Liver (tissue), 9 donors: ENCODE results near the gene COL19A1. TPM values are rescaled to one million over a fixed set of nuclear protein-coding genes. Genes with fewer than 3 reads are reported as not detected.

Source experiments
- DNase-seq: peaks from one replicate; pipeline ENCODE4 v3.0.0-alpha.2; 2017; ENCODE audit warnings: low spot score
- H3K27ac ChIP-seq, 2 donors: one replicate each; pipeline ENCODE4 v1.7.0; 2013; ENCODE audit warnings: inconsistent platforms in 2 of 2, low read length in 2 of 2, control low read depth in 1 of 2, low read depth in 1 of 2, mild to moderate bottlenecking in 1 of 2
- H3K27me3 ChIP-seq, 4 donors: one replicate each; pipeline versions ENCODE4 v1.6.1 to v1.7.0; 2013; ENCODE audit warnings: low read length in 3 of 4, inconsistent platforms in 1 of 4, mild to moderate bottlenecking in 1 of 4, moderate library complexity in 1 of 4; ENCODE audit not compliant: control insufficient read depth in 4 of 4, insufficient read depth in 4 of 4
- H3K36me3 ChIP-seq, 4 donors: one replicate each; pipeline versions ENCODE4 v1.6.1 to v1.7.0; 2013; ENCODE audit warnings: low read length in 3 of 4, mild to moderate bottlenecking in 3 of 4, low read depth in 1 of 4, moderate library complexity in 1 of 4; ENCODE audit not compliant: control insufficient read depth in 4 of 4, insufficient read depth in 3 of 4
- H3K4me1 ChIP-seq, 4 donors: one replicate each; pipeline versions ENCODE4 v1.6.1 to v1.7.0; 2013; ENCODE audit warnings: low read length in 3 of 4, mild to moderate bottlenecking in 3 of 4, moderate library complexity in 1 of 4; ENCODE audit not compliant: control insufficient read depth in 4 of 4, insufficient read depth in 4 of 4
- H3K4me3 ChIP-seq, 3 donors: one replicate each; pipeline versions ENCODE4 v1.6.1 to v1.7.0; 2013; ENCODE audit warnings: low read length in 3 of 3, control low read depth in 1 of 3, low read depth in 1 of 3, mild to moderate bottlenecking in 1 of 3
- H3K9ac ChIP-seq, 2 donors: one replicate each; pipeline ENCODE4 v1.7.0; 2013; ENCODE audit warnings: low read length in 2 of 2, mild to moderate bottlenecking in 2 of 2, moderate library complexity in 2 of 2, control low read depth in 1 of 2, low read depth in 1 of 2
- H3K9me3 ChIP-seq, 4 donors: one replicate each; pipeline versions ENCODE4 v1.6.1 to v1.7.0; 2013; ENCODE audit warnings: low read length in 3 of 4; ENCODE audit not compliant: control insufficient read depth in 4 of 4
- ATF3 ChIP-seq: IDR thresholded peaks from 2 replicates; pipeline ENCODE4 v1.6.1; 2016; ENCODE audit warnings: antibody characterized with exemption
- CTCF ChIP-seq: fragments of 150-350 bp; IDR thresholded peaks from 2 replicates; pipeline ENCODE4 v1.5.1; 2017; ENCODE audit warnings: improper control_type of control experiment, low read depth, low read length; ENCODE audit not compliant: missing input control
- EGR1 ChIP-seq, 2 donors: IDR thresholded peaks; 2 replicates each; pipeline ENCODE4 v1.6.1; 2016 to 2018; ENCODE audit warnings: antibody characterized with exemption in 2 of 2, low read depth in 2 of 2
- FOXA1 ChIP-seq: IDR thresholded peaks from 2 replicates; pipeline ENCODE4 v1.6.1; 2016; ENCODE audit warnings: antibody characterized with exemption
- FOXA2 ChIP-seq: IDR thresholded peaks from 2 replicates; pipeline ENCODE4 v1.6.1; 2016; ENCODE audit warnings: antibody characterized with exemption
- GABPA ChIP-seq, 2 donors: IDR thresholded peaks in 1 of 2; conservative IDR thresholded peaks in 1 of 2; 2 replicates each; pipeline ENCODE4 v1.6.1; 2016; ENCODE audit warnings: antibody characterized with exemption in 2 of 2, mild to moderate bottlenecking in 1 of 2, moderate library complexity in 1 of 2
- HNF4A ChIP-seq, 2 donors: conservative IDR thresholded peaks; 2 replicates each; pipeline ENCODE4 v1.6.1; 2016; ENCODE audit warnings: antibody characterized with exemption in 2 of 2, mild to moderate bottlenecking in 2 of 2
- HNF4G ChIP-seq: IDR thresholded peaks from 2 replicates; pipeline ENCODE4 v1.6.1; 2016; ENCODE audit warnings: antibody characterized with exemption
- JUND ChIP-seq, 2 donors: IDR thresholded peaks; 2 replicates each; pipeline ENCODE4 v1.6.1; 2016; ENCODE audit warnings: antibody characterized with exemption in 2 of 2
- NR2F2 ChIP-seq: IDR thresholded peaks from 2 replicates; pipeline ENCODE4 v1.6.1; 2016; ENCODE audit warnings: antibody characterized with exemption
- RAD21 ChIP-seq, 2 donors: IDR thresholded peaks; 2 replicates each; pipeline ENCODE4 v1.6.1; 2016; ENCODE audit warnings: antibody characterized with exemption in 2 of 2, mild to moderate bottlenecking in 2 of 2
- REST ChIP-seq: IDR thresholded peaks from 2 replicates; pipeline ENCODE4 v1.6.1; 2016; ENCODE audit warnings: antibody characterized with exemption, mild to moderate bottlenecking
- RXRA ChIP-seq, 2 donors: IDR thresholded peaks; 2 replicates each; pipeline ENCODE4 v1.6.1; 2017 to 2018; ENCODE audit warnings: antibody characterized with exemption in 2 of 2, mild to moderate bottlenecking in 1 of 2
- SP1 ChIP-seq: IDR thresholded peaks from 2 replicates; pipeline ENCODE4 v1.6.1; 2018; ENCODE audit warnings: antibody characterized with exemption, mild to moderate bottlenecking
- TAF1 ChIP-seq: conservative IDR thresholded peaks from 2 replicates; pipeline ENCODE4 v1.6.1; 2016; ENCODE audit warnings: antibody characterized with exemption, mild to moderate bottlenecking
- YY1 ChIP-seq: IDR thresholded peaks from 2 replicates; pipeline ENCODE4 v1.6.1; 2016; ENCODE audit warnings: antibody characterized with exemption, mild to moderate bottlenecking
- ZBTB33 ChIP-seq: IDR thresholded peaks from 2 replicates; pipeline ENCODE4 v1.6.1; 2016; ENCODE audit warnings: antibody characterized with exemption
- WGBS: extraction: QIAGEN DNeasy Blood & Tissue Kit; methylation state at CpG from one replicate; pipeline ENCODE4 v1.1.7; 2013; 5-methylcytosine and 5-hydroxymethylcytosine counted together
- polyA plus RNA-seq, 2 donors: library from polyadenylated mRNA; stranded (reverse) in 1 of 2; unstranded in 1 of 2; fragments of 200-250 nt in 1 of 2; fragments of >200 nt in 1 of 2; fragmentation: Nextera tagmentation in 1 of 2; extraction: Ambion mirVana in 1 of 2; gene quantifications; one replicate each; pipeline versions ENCODE4 v1.2.1 to v1.2.3, GENCODE V29; 2013 to 2015
- total RNA-seq, 2 donors: library from RNA; depleted of rRNA; stranded (reverse); fragments of >200 nt; gene quantifications; one replicate each; pipeline ENCODE4 v1.2.3, GENCODE V29; 2014
- TF ChIP-seq, protein P1 (sequence below): IDR thresholded peaks from 2 replicates; pipeline ENCODE4 v1.6.1; 2016; ENCODE audit warnings: antibody characterized with exemption
- donor health status: healthy.
- donor health status: healthy.
- donor health status: healthy.
- donor health status: healthy.
- donor health status: healthy.

Gene COL19A1
- total and polyA plus RNA-seq, 4 donors: 0.25 to 0.51 TPM; not detected in 2

DNA sequence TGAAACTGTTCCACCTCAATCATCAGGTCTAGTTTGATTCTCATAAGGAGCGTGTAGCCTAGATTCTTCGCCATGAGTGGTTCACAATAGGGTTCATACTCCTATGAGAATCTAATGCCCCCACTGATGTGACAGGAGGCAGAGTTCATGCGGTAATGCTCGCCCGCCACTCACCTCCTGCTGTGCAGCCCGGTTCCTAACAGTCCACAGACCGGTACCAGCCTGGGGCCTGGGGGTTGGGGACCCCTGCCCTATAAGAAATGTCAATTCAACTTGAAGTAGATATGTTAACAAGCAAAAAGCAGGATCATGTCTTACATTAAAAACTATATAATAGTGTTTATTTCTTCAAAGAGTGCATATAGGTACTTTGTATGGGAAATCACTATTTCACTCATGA lies 216.5 kb downstream of the COL19A1 start:
- 79% methylated on average over 6 of the region's 7 CpGs for WGBS
- Histone ChIP-seq H3K27me3 (no peaks in the 10 kb centered on the region), H3K27ac (no peak overlapping the region)

More for the DNA sequence above, 216.5 kb downstream of the COL19A1 start:
- TF ChIP-seq RXRA (IDR thresholded peaks at IDR 0.05): no peak
- TF ChIP-seq JUND (IDR thresholded peaks at IDR 0.05): no peak
- no peak for TF ChIP-seq CTCF
- TF ChIP-seq ATF3: no peak
- no peak for TF ChIP-seq SP1
- no peak for TF ChIP-seq ZBTB33
- no peak for TF ChIP-seq HNF4A (conservative IDR thresholded peaks at IDR 0.05)
- TF ChIP-seq EGR1 (IDR thresholded peaks at IDR 0.05; ENCODE audit: low read depth in 2 of 2): no peak
- TF ChIP-seq, protein P1, sequence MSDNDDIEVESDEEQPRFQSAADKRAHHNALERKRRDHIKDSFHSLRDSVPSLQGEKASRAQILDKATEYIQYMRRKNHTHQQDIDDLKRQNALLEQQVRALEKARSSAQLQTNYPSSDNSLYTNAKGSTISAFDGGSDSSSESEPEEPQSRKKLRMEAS: no peak
- no peak for TF ChIP-seq GABPA (IDR thresholded peaks at IDR 0.05 in 1 of 2, conservative IDR thresholded peaks at IDR 0.05 in 1 of 2)
- no peak for TF ChIP-seq NR2F2
- no peak for TF ChIP-seq TAF1
- no peak for TF ChIP-seq RAD21 (IDR thresholded peaks at IDR 0.05)
- TF ChIP-seq FOXA1: no peak
- TF ChIP-seq YY1: no peak
- no peak for TF ChIP-seq REST
- no peak for TF ChIP-seq FOXA2
- TF ChIP-seq HNF4G: no peak
- Histone ChIP-seq H3K4me3 (no peak overlapping the region), H3K4me1 (no peaks in the 10 kb centered on the region), H3K9me3 (no peaks in the 10 kb centered on the region), H3K9ac (no peak overlapping the region), H3K36me3 (no peaks in the 10 kb centered on the region)
- DNase-seq: no peak
